ENCODE data around the gene CXorf49.
"Not testable (repeated sequence)": the region's sequence is repeated elsewhere in the genome, so short reads cannot be mapped to it uniquely, and the experiment has no call there.

Gene CXorf49

GRCh38 chrX:71718185-71718584 lies at the start of gene CXorf49:
CXorf49 (minus strand) TSS chrX:71718285; CDS start chrX:71718151, 134 bp downstream.
- DNase-seq = not testable (repeated sequence)

GRCh38 chrX:71767134-71767533 lies 49.0 kb upstream of the CXorf49 start:
- not testable (repeated sequence) for DNase-seq

- not testable (repeated sequence) for DNase-seq
Observed at GRCh38 chrX:71765613-71766012, 47.5 kb upstream of the CXorf49 start.

GRCh38 chrX:71764832-71765231 lies 46.7 kb upstream of the CXorf49 start:
- DNase-seq = not testable (repeated sequence)

GRCh38 chrX:71763049-71763448 lies 45.0 kb upstream of the CXorf49 start, which contains the start of gene CXorf49B:
CXorf49B (plus strand) TSS chrX:71763349; CDS start chrX:71763424, 75 bp downstream.
- not testable (repeated sequence) for DNase-seq

GRCh38 chrX:71760688-71761281 lies 42.7 kb upstream of the CXorf49 start:
- not testable (repeated sequence) for DNase-seq

- DNase-seq = not testable (repeated sequence)
Observed at GRCh38 chrX:71720289-71720886, 2.3 kb upstream of the CXorf49 start.

GRCh38 chrX:71719195-71719594 lies 1.1 kb upstream of the CXorf49 start:
- not testable (repeated sequence) for DNase-seq

- DNase-seq = not testable (repeated sequence)
Observed at GRCh38 chrX:71716323-71716722, 1.8 kb downstream of the CXorf49 start.

- not testable (repeated sequence) for DNase-seq
Observed at GRCh38 chrX:71715551-71715950, 2.5 kb downstream of the CXorf49 start.

GRCh38 chrX:71714064-71714463 lies 4.0 kb downstream of the CXorf49 start:
- not testable (repeated sequence) for DNase-seq

GRCh38 chrX:71702853-71703252 lies 15.2 kb downstream of the CXorf49 start:
- not testable (repeated sequence) for DNase-seq

- DNase-seq = not testable (repeated sequence)
Observed at GRCh38 chrX:71699023-71699344, 19.1 kb downstream of the CXorf49 start.

- DNase-seq = not testable (repeated sequence)
Observed at GRCh38 chrX:71698299-71699022, 19.6 kb downstream of the CXorf49 start.

- DNase-seq = not testable (repeated sequence)
Observed at GRCh38 chrX:71697466-71698298, 20.4 kb downstream of the CXorf49 start.

- DNase-seq = not testable (repeated sequence)
Observed at GRCh38 chrX:71696641-71697465, 21.2 kb downstream of the CXorf49 start.

- no peak for DNase-seq
Observed at GRCh38 chrX:71679575-71680207, 38.4 kb downstream of the CXorf49 start.

GRCh38 chrX:71677195-71677594 lies 40.9 kb downstream of the CXorf49 start:
- DNase-seq = not testable (repeated sequence)

- not testable (repeated sequence) for DNase-seq
Observed at GRCh38 chrX:71676068-71676795, 41.9 kb downstream of the CXorf49 start.

- not testable (repeated sequence) for DNase-seq
Observed at GRCh38 chrX:71675636-71676035, 42.4 kb downstream of the CXorf49 start.

GRCh38 chrX:71671938-71672337 lies 46.1 kb downstream of the CXorf49 start:
- no peak for DNase-seq

Measured in NCI-H510A (cell line).